ENCODE data around the gene SRPRB. TPM values are rescaled to one million over a fixed set of nuclear protein-coding genes. Genes with fewer than 3 reads are reported as not detected.

Gene SRPRB
- total RNA-seq, 2 donors from 2014 or later, result 32.8 to 37.7 TPM

GRCh38 chr3:133840767-133841166, 35.2 kb downstream of the SRPRB start:
- no peak for DNase-seq (ENCODE audit: low spot score)
- no peaks in the 10 kb centered on the region for H3K4me1 ChIP-seq (ENCODE audit: control insufficient read depth in 1 of 2, low read depth in 2 of 2)
- no peak overlapping the region for H3K4me3 ChIP-seq
- H3K36me3 ChIP-seq, result no peaks in the 10 kb centered on the region
- no peak for ATAC-seq (ENCODE audit: insufficient number of reproducible peaks, low FRiP score, low read depth)
- no peak overlapping the region for H3K27ac ChIP-seq
- H3K27me3 ChIP-seq (replicated peaks; ENCODE audit: insufficient read depth), result no peaks in the 10 kb centered on the region
- H3K9me3 ChIP-seq, result no peaks in the 10 kb centered on the region
- TF ChIP-seq, protein P1, sequence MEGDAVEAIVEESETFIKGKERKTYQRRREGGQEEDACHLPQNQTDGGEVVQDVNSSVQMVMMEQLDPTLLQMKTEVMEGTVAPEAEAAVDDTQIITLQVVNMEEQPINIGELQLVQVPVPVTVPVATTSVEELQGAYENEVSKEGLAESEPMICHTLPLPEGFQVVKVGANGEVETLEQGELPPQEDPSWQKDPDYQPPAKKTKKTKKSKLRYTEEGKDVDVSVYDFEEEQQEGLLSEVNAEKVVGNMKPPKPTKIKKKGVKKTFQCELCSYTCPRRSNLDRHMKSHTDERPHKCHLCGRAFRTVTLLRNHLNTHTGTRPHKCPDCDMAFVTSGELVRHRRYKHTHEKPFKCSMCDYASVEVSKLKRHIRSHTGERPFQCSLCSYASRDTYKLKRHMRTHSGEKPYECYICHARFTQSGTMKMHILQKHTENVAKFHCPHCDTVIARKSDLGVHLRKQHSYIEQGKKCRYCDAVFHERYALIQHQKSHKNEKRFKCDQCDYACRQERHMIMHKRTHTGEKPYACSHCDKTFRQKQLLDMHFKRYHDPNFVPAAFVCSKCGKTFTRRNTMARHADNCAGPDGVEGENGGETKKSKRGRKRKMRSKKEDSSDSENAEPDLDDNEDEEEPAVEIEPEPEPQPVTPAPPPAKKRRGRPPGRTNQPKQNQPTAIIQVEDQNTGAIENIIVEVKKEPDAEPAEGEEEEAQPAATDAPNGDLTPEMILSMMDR (IDR thresholded peaks at IDR 0.05), result no peak

GRCh38 chr3:133841196-133841595, 35.6 kb downstream of the SRPRB start:
- no peak overlapping the region for H3K27ac ChIP-seq
- DNase-seq (ENCODE audit: low spot score), result no peak
- H3K9me3 ChIP-seq, result no peaks in the 10 kb centered on the region
- no peaks in the 10 kb centered on the region for H3K27me3 ChIP-seq (replicated peaks; ENCODE audit: insufficient read depth)
- H3K4me1 ChIP-seq (ENCODE audit: control insufficient read depth in 1 of 2, low read depth in 2 of 2), result no peaks in the 10 kb centered on the region
- TF ChIP-seq, protein P1 (IDR thresholded peaks at IDR 0.05), result no peak
- H3K4me3 ChIP-seq, result no peak overlapping the region
- no peak for ATAC-seq (ENCODE audit: insufficient number of reproducible peaks, low FRiP score, low read depth)
- no peaks in the 10 kb centered on the region for H3K36me3 ChIP-seq

DNA sequence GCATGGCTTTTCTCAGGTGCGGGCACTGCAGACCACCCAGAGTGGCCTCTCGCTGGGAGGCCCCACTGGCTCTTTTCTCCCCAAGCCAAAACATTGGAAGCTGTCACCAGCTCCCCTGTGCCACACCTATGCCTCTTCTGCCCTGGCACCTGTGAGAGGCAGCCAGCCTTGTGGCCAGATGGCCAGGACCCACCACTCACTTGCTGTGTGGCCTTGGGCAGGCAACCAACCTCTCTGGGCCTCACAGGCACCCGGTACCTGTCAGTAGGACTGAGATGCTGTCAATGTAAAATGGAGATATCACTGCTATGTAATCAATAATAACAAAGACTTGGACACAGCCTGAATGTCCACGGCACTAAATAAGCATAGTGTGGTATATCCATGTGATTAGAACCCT, 36.5 kb downstream of the SRPRB start:
- Histone ChIP-seq H3K27me3 (replicated peaks; ENCODE audit: insufficient read depth) (no peaks in the 10 kb centered on the region), H3K36me3 (no peaks in the 10 kb centered on the region), H3K9me3 (no peaks in the 10 kb centered on the region), H3K4me1 (ENCODE audit: control insufficient read depth in 1 of 2, low read depth in 2 of 2) (no peaks in the 10 kb centered on the region), H3K27ac (no peak overlapping the region), H3K4me3 (no peak overlapping the region)
- DNase-seq (ENCODE audit: low spot score), result no peak
- TF ChIP-seq, protein P1 (IDR thresholded peaks at IDR 0.05), result no peak
- no peak for ATAC-seq (ENCODE audit: insufficient number of reproducible peaks, low FRiP score, low read depth)

DNA sequence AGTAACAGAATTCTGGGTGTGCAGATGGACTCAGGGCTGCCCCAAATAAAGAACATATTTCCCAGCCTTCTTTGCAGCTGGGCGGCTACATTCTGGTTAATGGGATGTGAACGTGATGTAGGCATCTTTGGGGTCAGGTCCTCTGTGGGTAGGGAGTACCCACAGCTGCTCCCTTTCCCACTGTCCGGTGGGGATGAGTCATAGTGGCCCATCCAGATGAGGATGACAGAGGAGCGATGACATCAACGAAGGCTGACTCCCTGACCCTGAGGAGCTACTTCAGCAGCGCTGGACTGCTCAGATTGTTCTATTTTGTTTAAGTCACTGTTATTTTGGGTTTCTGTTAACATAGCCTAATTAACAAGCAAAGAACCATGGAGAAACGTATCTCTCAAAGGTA, 38.0 kb downstream of the SRPRB start:
- H3K4me3 ChIP-seq, result no peak overlapping the region
- H3K9me3 ChIP-seq, result no peaks in the 10 kb centered on the region
- H3K27me3 ChIP-seq (replicated peaks; ENCODE audit: insufficient read depth), result no peaks in the 10 kb centered on the region
- no peak for DNase-seq (ENCODE audit: low spot score)
- no peaks in the 10 kb centered on the region for H3K36me3 ChIP-seq
- H3K27ac ChIP-seq, result no peak overlapping the region
- TF ChIP-seq, protein P1 (IDR thresholded peaks at IDR 0.05), result no peak
- no peak for ATAC-seq (ENCODE audit: insufficient number of reproducible peaks, low FRiP score, low read depth)
- no peaks in the 10 kb centered on the region for H3K4me1 ChIP-seq (ENCODE audit: control insufficient read depth in 1 of 2, low read depth in 2 of 2)

- no peaks in the 10 kb centered on the region for H3K36me3 ChIP-seq
- ATAC-seq (ENCODE audit: insufficient number of reproducible peaks, low FRiP score, low read depth), result no peak
- H3K27me3 ChIP-seq (replicated peaks; ENCODE audit: insufficient read depth), result no peaks in the 10 kb centered on the region
- no peak overlapping the region for H3K27ac ChIP-seq
- H3K4me3 ChIP-seq, result no peak overlapping the region
- no peak for DNase-seq (ENCODE audit: low spot score)
- H3K4me1 ChIP-seq (ENCODE audit: control insufficient read depth in 1 of 2, low read depth in 2 of 2), result no peaks in the 10 kb centered on the region
- H3K9me3 ChIP-seq, result no peaks in the 10 kb centered on the region
- TF ChIP-seq, protein P1 (IDR thresholded peaks at IDR 0.05), result no peak
Observed at GRCh38 chr3:133845127-133845526, 39.5 kb downstream of the SRPRB start.
